ENCODE measurements around the gene IFT172. TPM values are rescaled to one million over a fixed set of nuclear protein-coding genes. Genes with fewer than 3 reads are reported as not detected.

The IFT172 gene
- total RNA-seq, 2 experiments from 2014 or later = 13.9 to 26.8 TPM

DNA sequence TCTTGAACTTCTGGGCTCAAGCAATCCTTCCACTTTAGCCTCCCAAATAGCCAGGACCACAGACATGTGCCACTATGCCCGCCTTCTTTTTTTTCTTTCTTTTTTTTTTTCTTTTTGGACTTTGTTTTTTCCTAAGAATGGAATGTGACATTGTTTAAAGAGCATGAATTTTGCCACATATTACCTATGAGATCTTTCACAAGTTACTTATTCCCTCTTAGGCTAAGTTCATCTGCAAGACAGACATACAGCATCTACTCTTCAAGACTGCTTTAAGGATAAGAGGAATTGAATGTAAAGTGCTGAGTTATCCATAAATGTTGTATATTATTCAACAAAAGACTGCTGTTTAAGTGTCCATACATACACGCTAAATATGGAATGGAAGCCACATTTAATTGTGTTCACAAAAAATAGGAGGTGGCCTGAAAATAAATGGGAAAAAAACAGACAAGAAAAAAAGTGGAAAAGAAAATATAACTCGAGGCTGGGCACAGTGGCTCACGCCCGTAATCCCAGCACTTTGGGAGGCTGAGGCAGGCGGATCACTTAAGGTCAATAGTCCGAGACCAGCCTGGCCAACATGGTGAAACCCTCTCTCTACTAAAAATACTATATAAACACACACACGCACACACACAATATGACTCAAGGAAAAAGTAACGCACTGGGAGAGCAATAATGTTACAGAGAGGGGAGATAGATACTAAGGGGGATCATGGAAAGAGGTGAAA lies 77.0 kb downstream of the IFT172 start:
- intact Hi-C loops (cut with micrococcal nuclease; ENCODE audit: unreplicated experiment) = no loop called here
- POLR2A ChIA-PET = no interaction called here
- H4K20me1 ChIP-seq (ENCODE audit: insufficient read depth, low read length) = peaks cover 8% of the 10 kb centered on the region; the same call in 1 of the 2 replicates
- H3K4me1 ChIP-seq (ENCODE audit: insufficient read depth, low read length, poor library complexity, severe bottlenecking) = peaks cover 12% of the 10 kb centered on the region
- no peak overlapping the region for H3K4me3 ChIP-seq (ENCODE audit: low read depth, low read length, poor library complexity, severe bottlenecking)
- H3K36me3 ChIP-seq (ENCODE audit: insufficient read depth, low read length) = peaks cover 3% of the 10 kb centered on the region
- BruUV-seq (replicated peaks) = no TSS peak
- no peak overlapping the region for H2AFZ ChIP-seq (ENCODE audit: low read length)
- H3K27ac ChIP-seq (ENCODE audit: low read depth, low read length, poor library complexity, severe bottlenecking) = no peak overlapping the region
- CTCF ChIA-PET (ENCODE audit: unreplicated experiment) = no interaction called here
- no peak for DNase-seq (ENCODE audit: low spot score)
- no peaks in the 10 kb centered on the region for H3K9me3 ChIP-seq (ENCODE audit: low read length)
- no peak overlapping the region for H3K4me2 ChIP-seq (ENCODE audit: low read length)
- no peak for TF ChIP-seq EZH2phosphoT487 (IDR thresholded peaks at IDR 0.05; ENCODE audit: borderline replicate concordance, low read depth, low read length)
- TF ChIP-seq, protein P1, sequence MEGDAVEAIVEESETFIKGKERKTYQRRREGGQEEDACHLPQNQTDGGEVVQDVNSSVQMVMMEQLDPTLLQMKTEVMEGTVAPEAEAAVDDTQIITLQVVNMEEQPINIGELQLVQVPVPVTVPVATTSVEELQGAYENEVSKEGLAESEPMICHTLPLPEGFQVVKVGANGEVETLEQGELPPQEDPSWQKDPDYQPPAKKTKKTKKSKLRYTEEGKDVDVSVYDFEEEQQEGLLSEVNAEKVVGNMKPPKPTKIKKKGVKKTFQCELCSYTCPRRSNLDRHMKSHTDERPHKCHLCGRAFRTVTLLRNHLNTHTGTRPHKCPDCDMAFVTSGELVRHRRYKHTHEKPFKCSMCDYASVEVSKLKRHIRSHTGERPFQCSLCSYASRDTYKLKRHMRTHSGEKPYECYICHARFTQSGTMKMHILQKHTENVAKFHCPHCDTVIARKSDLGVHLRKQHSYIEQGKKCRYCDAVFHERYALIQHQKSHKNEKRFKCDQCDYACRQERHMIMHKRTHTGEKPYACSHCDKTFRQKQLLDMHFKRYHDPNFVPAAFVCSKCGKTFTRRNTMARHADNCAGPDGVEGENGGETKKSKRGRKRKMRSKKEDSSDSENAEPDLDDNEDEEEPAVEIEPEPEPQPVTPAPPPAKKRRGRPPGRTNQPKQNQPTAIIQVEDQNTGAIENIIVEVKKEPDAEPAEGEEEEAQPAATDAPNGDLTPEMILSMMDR (conservative IDR thresholded peaks at IDR 0.05; ENCODE audit: low read length) = no peak
- peaks cover 17% of the 10 kb centered on the region for H3K79me2 ChIP-seq (ENCODE audit: insufficient read depth, low read depth, low read length)
- H3K9me2 ChIP-seq (ENCODE audit: insufficient read depth, low read length) = no peaks in the 10 kb centered on the region

DNA sequence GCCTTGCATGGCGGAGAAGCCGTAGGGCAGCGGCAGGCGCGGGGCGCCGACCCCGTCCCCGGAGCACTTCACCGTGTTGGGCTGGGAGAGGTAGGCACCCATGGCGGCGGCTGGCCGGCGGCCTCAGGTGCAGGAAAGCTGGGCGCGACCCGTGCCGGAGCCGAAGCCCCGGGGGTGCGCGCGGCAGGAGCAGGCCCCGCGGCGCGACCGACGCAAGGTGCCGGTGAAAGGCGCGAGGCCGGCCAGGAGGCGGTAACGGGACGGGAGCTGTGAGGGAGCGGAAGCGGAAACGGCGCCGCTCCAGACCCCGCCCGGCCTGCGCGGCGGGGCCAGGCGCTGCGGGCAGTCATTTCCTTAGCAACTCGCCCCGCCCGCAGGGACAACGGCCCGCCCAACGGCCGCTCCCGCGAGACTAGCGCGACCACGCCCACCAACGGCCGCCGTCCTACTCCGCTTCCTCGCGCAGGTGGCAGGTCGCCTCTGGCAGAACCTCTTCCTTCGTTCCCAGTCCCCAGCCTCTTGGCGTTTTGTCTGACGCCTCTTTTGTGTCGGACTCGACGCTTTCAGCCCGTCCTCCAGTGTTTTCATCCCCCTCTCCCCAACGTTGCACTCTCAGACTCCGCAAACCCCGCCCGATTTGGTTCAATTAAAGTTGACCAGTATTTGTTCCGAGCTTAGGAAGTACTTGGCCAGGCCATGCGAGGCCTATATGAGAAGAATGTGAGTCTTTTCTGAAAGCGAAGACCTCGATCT lies 80.0 kb downstream of the IFT172 start, which contains the start of gene PPM1G:
PPM1G (minus strand) TSS at position 271 of the 753 bp plus-strand sequence; CDS start at position 102, 169 bp downstream.
- Histone ChIP-seq H3K4me1 (ENCODE audit: insufficient read depth, low read length, poor library complexity, severe bottlenecking) (peaks cover 24% of the 10 kb centered on the region), H3K4me3 (ENCODE audit: low read depth, low read length, poor library complexity, severe bottlenecking) (peak within 1 kb of the TSS; percentile 91), H4K20me1 (ENCODE audit: insufficient read depth, low read length) (peaks cover 23% of the 10 kb centered on the region; the same call in 1 of the 2 replicates), H3K9me3 (ENCODE audit: low read length) (no peaks in the 10 kb centered on the region), H3K4me2 (ENCODE audit: low read length) (peak within 1 kb of the TSS; percentile 96), H3K9me2 (ENCODE audit: insufficient read depth, low read length) (no peaks in the 10 kb centered on the region), H2AFZ (ENCODE audit: low read length) (peak within 1 kb of the TSS; percentile 96), H3K36me3 (ENCODE audit: insufficient read depth, low read length) (peaks cover 33% of the 10 kb centered on the region), H3K27ac (ENCODE audit: low read depth, low read length, poor library complexity, severe bottlenecking) (peak within 1 kb of the TSS; percentile 84), H3K79me2 (ENCODE audit: insufficient read depth, low read depth, low read length) (peaks cover 48% of the 10 kb centered on the region)
- DNase-seq (ENCODE audit: low spot score) = peak; percentile 97
- TF ChIP-seq, protein P1 (conservative IDR thresholded peaks at IDR 0.05; ENCODE audit: low read length) = no peak
- TF ChIP-seq EZH2phosphoT487 (IDR thresholded peaks at IDR 0.05; ENCODE audit: borderline replicate concordance, low read depth, low read length) = no peak
- intact Hi-C loops (cut with micrococcal nuclease; ENCODE audit: unreplicated experiment) = loop anchor here (1.0 to 10.0 kb wide), 4 partner anchors 19 to 255 kb away; partner anchors contain the start of genes CCDC121, GPN1, NRBP1 and SLC4A1AP
- ChIA-PET POLR2A (interaction anchor here (0.6 to 2.2 kb wide), 8 partner anchors 12 to 1900 kb away, joined by 3 to 24 read pairs (median 4); partner anchors contain the start of gene NRBP1), CTCF (ENCODE audit: unreplicated experiment) (interaction anchor here (0.8 kb wide), 1 partner anchor 20 kb away, joined by 4 read pairs; no protein-coding TSS in a partner anchor)
- BruUV-seq (replicated peaks) = no TSS peak

Data from OCI-LY7 (cell line).